CD14-positive monocyte (primary cell): ENCODE results near the gene POLK. TPM values are rescaled to one million over a fixed set of nuclear protein-coding genes. Genes with fewer than 3 reads are reported as not detected.

ENCODE experiments used
- DNase-seq, 3 donors: peaks; one replicate each; pipeline ENCODE4 v3.0.0-alpha.2; 2011 to 2022
- H2AFZ ChIP-seq: 2 replicates; pipeline ENCODE4 v1.6.0; 2012; ENCODE audit warnings: mild to moderate bottlenecking, low read depth, low read length, inconsistent platforms; ENCODE audit not compliant: insufficient read depth, poor library complexity, severe bottlenecking
- H3K27ac ChIP-seq, 2 donors: 1 replicate in 1 of 2; 2 replicates in 1 of 2; pipeline ENCODE4 v1.5.1; 2012 to 2013; ENCODE audit warnings: low read length in 2 of 2, control low read depth in 1 of 2, inconsistent platforms in 1 of 2, low read depth in 1 of 2, mild to moderate bottlenecking in 1 of 2
- H3K27me3 ChIP-seq, 2 donors: one replicate each; pipeline versions ENCODE4 v1.6.0 to v1.6.1; 2011 to 2013; ENCODE audit warnings: low read length in 2 of 2; ENCODE audit not compliant: control insufficient read depth in 2 of 2, insufficient read depth in 2 of 2
- H3K36me3 ChIP-seq, 2 donors: replicated peaks in 1 of 2; 1 replicate in 1 of 2; 2 replicates in 1 of 2; pipeline versions ENCODE4 v1.5.1 to v1.6.1; 2012 to 2013; ENCODE audit warnings: low read length in 2 of 2, control low read depth in 1 of 2, inconsistent platforms in 1 of 2, mild to moderate bottlenecking in 1 of 2; ENCODE audit not compliant: insufficient read depth in 2 of 2, control insufficient read depth in 1 of 2
- H3K4me1 ChIP-seq, 2 donors: 1 replicate in 1 of 2; 2 replicates in 1 of 2; pipeline versions ENCODE4 v1.5.1 to v1.6.1; 2012 to 2013; ENCODE audit warnings: low read length in 2 of 2, control low read depth in 1 of 2, inconsistent platforms in 1 of 2, mild to moderate bottlenecking in 1 of 2, moderate library complexity in 1 of 2; ENCODE audit not compliant: insufficient read depth in 2 of 2, control insufficient read depth in 1 of 2
- H3K4me2 ChIP-seq: replicated peaks from 2 replicates; pipeline ENCODE3; 2012; ENCODE audit warnings: low read length, moderate library complexity, mild to moderate bottlenecking; ENCODE audit not compliant: poor library complexity, severe bottlenecking; ENCODE audit errors: extremely low read depth
- H3K4me3 ChIP-seq, 3 experiments: fragments of 200-600 bp in 1 of 3; sonication (generic) in 1 of 3; replicated peaks in 1 of 3; 1 replicate in 2 of 3; 2 replicates in 1 of 3; pipeline ENCODE4 v1.5.1; 2011 to 2013; ENCODE audit warnings: low read length in 3 of 3, mild to moderate bottlenecking in 3 of 3, control low read depth in 2 of 3, low read depth in 2 of 3, inconsistent platforms in 1 of 3, moderate library complexity in 1 of 3
- H3K79me2 ChIP-seq: 2 replicates; pipeline ENCODE4 v1.6.0; 2012; ENCODE audit warnings: mild to moderate bottlenecking, control low read depth, inconsistent platforms, low read length, moderate library complexity; ENCODE audit not compliant: insufficient read depth
- H3K9ac ChIP-seq: 2 replicates; pipeline ENCODE4 v1.6.0; 2017; ENCODE audit warnings: low read length, mild to moderate bottlenecking; ENCODE audit not compliant: insufficient read depth, poor library complexity, severe bottlenecking
- H3K9me3 ChIP-seq, 2 donors: replicated peaks in 1 of 2; 1 replicate in 1 of 2; 2 replicates in 1 of 2; pipeline versions ENCODE4 v1.5.1 to v1.6.1; 2012 to 2013; ENCODE audit warnings: low read length in 2 of 2, control low read depth in 1 of 2; ENCODE audit not compliant: control insufficient read depth in 1 of 2, insufficient read depth in 1 of 2
- H4K20me1 ChIP-seq: 2 replicates; pipeline ENCODE4 v1.6.0; 2012; ENCODE audit warnings: mild to moderate bottlenecking, low read length, control low read depth, moderate library complexity; ENCODE audit not compliant: insufficient read depth
- H3K27ac Mint-ChIP-seq, 7 donors: one replicate each; pipeline ENCODE4 v1.8.0; 2020; ENCODE audit warnings: mild to moderate bottlenecking in 7 of 7, mixed read lengths in 7 of 7, moderate library complexity in 6 of 7, inconsistent platforms in 2 of 7
- H3K27me3 Mint-ChIP-seq, 3 donors: one replicate each; pipeline ENCODE4 v1.8.0; 2021 to 2022; ENCODE audit warnings: low read depth in 3 of 3, mild to moderate bottlenecking in 3 of 3, mixed read lengths in 3 of 3, moderate library complexity in 3 of 3, inconsistent platforms in 1 of 3
- H3K36me3 Mint-ChIP-seq, 2 donors: one replicate each; pipeline ENCODE4 v1.8.0; 2020; ENCODE audit warnings: mixed read lengths in 2 of 2, inconsistent platforms in 1 of 2, mild to moderate bottlenecking in 1 of 2
- H3K4me1 Mint-ChIP-seq: one replicate; pipeline ENCODE4 v1.8.0; 2020; ENCODE audit warnings: mild to moderate bottlenecking, mixed read lengths
- H3K4me3 Mint-ChIP-seq, 2 donors: one replicate each; pipeline ENCODE4 v1.8.0; 2020; ENCODE audit warnings: mild to moderate bottlenecking in 2 of 2, mixed read lengths in 2 of 2, moderate library complexity in 1 of 2
- H3K9me3 Mint-ChIP-seq, 7 donors: one replicate each; pipeline ENCODE4 v1.8.0; 2020 to 2022; ENCODE audit warnings: mixed read lengths in 7 of 7, mild to moderate bottlenecking in 6 of 7, moderate library complexity in 6 of 7, inconsistent platforms in 2 of 7
- CTCF ChIP-seq: fragments of 200-600 bp; IDR thresholded peaks from one replicate; pipeline ENCODE4 v1.8.0; 2022; ENCODE audit warnings: antibody characterized with exemption, mild to moderate bottlenecking
- WGBS: methylation state at CpG from one replicate; pipeline ENCODE4 v1.1.5; 2013; ENCODE audit warnings: missing lambda C conversion rate; ENCODE audit not compliant: insufficient coverage; 5-methylcytosine and 5-hydroxymethylcytosine counted together
- intact Hi-C, 2 donors: fragments of 100-400 bp; cut with micrococcal nuclease; formaldehyde crosslinking; loops; one replicate each; pipeline versions ENCODE4 v1.15.0 to v1.15.1; 2023
- polyA plus RNA-seq, 3 donors: library from polyadenylated mRNA; depleted of rRNA in 1 of 3; unstranded in 2 of 3; stranded (reverse) in 1 of 3; fragments of 300-500 nt in 2 of 3; fragments of >200 nt in 1 of 3; fragmentation: Illumina TruSeq in 2 of 3; gene quantifications; 1 replicate in 2 of 3; 2 replicates in 1 of 3; pipeline ENCODE4 v1.2.3, GENCODE V29; 2012 to 2021

Gene POLK
- polyA plus RNA-seq, 3 donors = 18.1 to 27.2 (median 22.3) TPM

GRCh38 chr5:75514323-75514722 lies 2.6 kb downstream of the POLK start:
- H3K4me1 ChIP-seq = peaks cover 22 to 38% of the 10 kb centered on the region in 2 donors
- DNase-seq = no peak
- peak overlapping the region in 1 of 2 donors; percentile 55 for H3K27ac ChIP-seq
- peaks cover 41% of the 10 kb centered on the region for H4K20me1 ChIP-seq
- peak overlapping the region in 5 of 7 donors; percentile 33 to 78 (median 58) for H3K27ac Mint-ChIP-seq
- no peak overlapping the region for H3K9ac ChIP-seq
- H3K4me3 ChIP-seq = no peak overlapping the region
- peaks cover 54% of the 10 kb centered on the region for H3K4me1 Mint-ChIP-seq
- H3K79me2 ChIP-seq = peaks cover 98% of the 10 kb centered on the region
- no peaks in the 10 kb centered on the region for H3K27me3 Mint-ChIP-seq
- no peak overlapping the region for H3K4me3 Mint-ChIP-seq
- no peaks in the 10 kb centered on the region for H3K27me3 ChIP-seq
- no peaks in the 10 kb centered on the region for H3K36me3 ChIP-seq
- H3K9me3 Mint-ChIP-seq = peaks cover 0 to 4% (median 0%) of the 10 kb centered on the region in 7 donors
- H3K9me3 ChIP-seq = no peaks in the 10 kb centered on the region
- no CpG with 5 or more reads among the region's 3 CpGs for WGBS
- intact Hi-C loops = loop anchor here in 1 of 2 donors (10.0 kb wide), 1 partner anchor 50 kb away; no protein-coding TSS in a partner anchor
- no peak for TF ChIP-seq CTCF
- peak overlapping the region; percentile 84 for H3K4me2 ChIP-seq
- H3K36me3 Mint-ChIP-seq = peaks cover 7 to 9% of the 10 kb centered on the region in 2 donors
- no peak overlapping the region for H2AFZ ChIP-seq

GRCh38 chr5:75519761-75520160 lies 8.1 kb downstream of the POLK start:
- Mint-ChIP-seq H3K27me3 (no peaks in the 10 kb centered on the region), H3K4me1 (peaks cover 46% of the 10 kb centered on the region), H3K4me3 (no peak overlapping the region), H3K36me3 (peaks cover 24 to 37% of the 10 kb centered on the region in 2 donors), H3K9me3 (peaks cover 14 to 27% (median 18%) of the 10 kb centered on the region in 7 donors), H3K27ac (no peak overlapping the region)
- H3K79me2 ChIP-seq = peaks cover 100% of the 10 kb centered on the region
- no peak overlapping the region for H3K9ac ChIP-seq
- H3K9me3 ChIP-seq = peaks cover 5 to 15% of the 10 kb centered on the region in 2 donors
- WGBS = no CpG with 5 or more reads among the region's 1 CpG
- DNase-seq = no peak
- H2AFZ ChIP-seq = no peak overlapping the region
- peaks cover 40% of the 10 kb centered on the region for H4K20me1 ChIP-seq
- H3K36me3 ChIP-seq = peaks cover 5 to 21% of the 10 kb centered on the region in 2 donors
- TF ChIP-seq CTCF = no peak
- intact Hi-C loops = loop anchor here in 1 of 2 donors (10.0 kb wide), 1 partner anchor 45 kb away; no protein-coding TSS in a partner anchor
- no peak overlapping the region for H3K27ac ChIP-seq
- no peak overlapping the region for H3K4me2 ChIP-seq
- H3K4me3 ChIP-seq = no peak overlapping the region
- peaks cover 15 to 27% of the 10 kb centered on the region in 2 donors for H3K4me1 ChIP-seq
- H3K27me3 ChIP-seq = no peaks in the 10 kb centered on the region
